ENCODE measurements around the gene SALL1. TPM values are rescaled to one million over a fixed set of nuclear protein-coding genes. Genes with fewer than 3 reads are reported as not detected.

SALL1 gene
- total RNA-seq, 1 experiment from 2014 or later = not detected

DNA sequence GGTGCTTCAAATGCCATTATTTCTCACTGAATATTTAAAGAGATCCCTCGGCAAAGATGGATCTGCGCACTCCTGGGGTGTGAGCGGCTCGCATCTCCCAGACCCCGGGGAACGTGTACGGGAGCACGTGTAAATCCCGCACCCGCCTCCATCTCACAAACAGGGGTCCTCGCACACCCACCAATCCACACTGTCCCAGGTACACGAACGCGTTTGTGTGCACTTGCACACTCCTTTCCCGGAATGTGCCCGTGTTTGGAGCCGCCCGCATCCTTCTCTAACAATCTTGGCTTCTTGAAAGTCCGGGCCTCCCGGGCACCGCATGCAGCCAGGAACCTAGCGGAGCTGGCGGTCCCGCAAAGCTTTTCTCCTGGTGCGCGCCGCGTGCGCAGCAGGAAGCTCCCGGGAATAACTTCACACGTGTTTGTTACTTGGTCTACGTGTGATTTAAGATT, 2.5 kb upstream of the SALL1 start:
- DNase-seq (ENCODE audit: low read depth, low spot score) (no peak), ATAC-seq (no peak)
- no peak overlapping the region for H3K4me3 ChIP-seq (replicated peaks in 1 of 2; ENCODE audit: low read depth in 1 of 2, low read length in 2 of 2)
- CTCF ChIA-PET = no interaction called here
- H3K27ac ChIP-seq (ENCODE audit: low read depth, low read length) = no peak overlapping the region
- H3K36me3 ChIP-seq (ENCODE audit: control insufficient read depth in 1 of 2, insufficient read depth in 2 of 2, low read length in 2 of 2) = no peaks in the 10 kb centered on the region
- no peak overlapping the region for H3K4me2 ChIP-seq (ENCODE audit: low read length)
- POLR2A ChIA-PET = no interaction called here
- intact Hi-C loops (cut with micrococcal nuclease) = no loop called here
- H3K9me3 ChIP-seq (ENCODE audit: control insufficient read depth in 1 of 2, insufficient read depth in 1 of 2, low read depth in 1 of 2, low read length in 2 of 2) = no peaks in the 10 kb centered on the region
- H2AFZ ChIP-seq (ENCODE audit: low read depth, low read length, poor library complexity, severe bottlenecking) = no peak overlapping the region
- H4K20me1 ChIP-seq (ENCODE audit: insufficient read depth) = no peaks in the 10 kb centered on the region
- no peak for TF ChIP-seq ZFX (IDR thresholded peaks at IDR 0.05)
- no peak for TF ChIP-seq SP1 (IDR thresholded peaks at IDR 0.05; ENCODE audit: low read depth)
- no peak for TF ChIP-seq TCF7L2 (IDR thresholded peaks at IDR 0.05; ENCODE audit: borderline replicate concordance, extremely low read depth, insufficient read depth, insufficient read length)
- TF ChIP-seq YY1 (IDR thresholded peaks at IDR 0.05; ENCODE audit: extremely low read depth, insufficient replicate concordance, low read depth, low read length) = no peak
- no peaks in the 10 kb centered on the region for H3K9me2 ChIP-seq (ENCODE audit: insufficient read depth)
- BruUV-seq (replicated peaks) = no TSS peak
- H3K79me2 ChIP-seq (ENCODE audit: insufficient read depth, low read length) = no peaks in the 10 kb centered on the region
- H3K4me1 ChIP-seq (ENCODE audit: control insufficient read depth in 1 of 2, insufficient read depth in 2 of 2, low read length in 2 of 2) = no peaks in the 10 kb centered on the region
- no peak overlapping the region for H3K9ac ChIP-seq (ENCODE audit: low read length)
- no peaks in the 10 kb centered on the region for H3K27me3 ChIP-seq (ENCODE audit: insufficient read depth, low read length)
- RAD21 ChIA-PET (ENCODE audit: low non-redundant PET in 1 of 2, low total read pairs in 2 of 2, uncharacterized antibody in 2 of 2, unreplicated experiment in 2 of 2) = no interaction called here

GRCh38 chr16:51152691-51153576, 1.9 kb upstream of the SALL1 start:
- no peak overlapping the region for H2AFZ ChIP-seq (ENCODE audit: low read depth, low read length, poor library complexity, severe bottlenecking)
- DNase-seq (ENCODE audit: low read depth, low spot score) (no peak), ATAC-seq (no peak)
- no peak overlapping the region for H3K9ac ChIP-seq (ENCODE audit: low read length)
- no peaks in the 10 kb centered on the region for H4K20me1 ChIP-seq (ENCODE audit: insufficient read depth)
- H3K4me3 ChIP-seq (replicated peaks in 1 of 2; ENCODE audit: low read depth in 1 of 2, low read length in 2 of 2) = no peak overlapping the region
- no peak overlapping the region for H3K27ac ChIP-seq (ENCODE audit: low read depth, low read length)
- H3K79me2 ChIP-seq (ENCODE audit: insufficient read depth, low read length) = no peaks in the 10 kb centered on the region
- H3K4me1 ChIP-seq (ENCODE audit: control insufficient read depth in 1 of 2, insufficient read depth in 2 of 2, low read length in 2 of 2) = no peaks in the 10 kb centered on the region
- ChIA-PET RAD21 (ENCODE audit: low non-redundant PET in 1 of 2, low total read pairs in 2 of 2, uncharacterized antibody in 2 of 2, unreplicated experiment in 2 of 2) (no interaction called here), CTCF (no interaction called here), POLR2A (no interaction called here)
- intact Hi-C loops (cut with micrococcal nuclease) = no loop called here
- no peaks in the 10 kb centered on the region for H3K9me2 ChIP-seq (ENCODE audit: insufficient read depth)
- H3K27me3 ChIP-seq (ENCODE audit: insufficient read depth, low read length) = no peaks in the 10 kb centered on the region
- H3K9me3 ChIP-seq (ENCODE audit: control insufficient read depth in 1 of 2, insufficient read depth in 1 of 2, low read depth in 1 of 2, low read length in 2 of 2) = no peaks in the 10 kb centered on the region
- H3K4me2 ChIP-seq (ENCODE audit: low read length) = no peak overlapping the region
- no TSS peak for BruUV-seq (replicated peaks)
- no peak for TF ChIP-seq TCF7L2 (IDR thresholded peaks at IDR 0.05; ENCODE audit: borderline replicate concordance, extremely low read depth, insufficient read depth, insufficient read length)
- TF ChIP-seq, protein P1, sequence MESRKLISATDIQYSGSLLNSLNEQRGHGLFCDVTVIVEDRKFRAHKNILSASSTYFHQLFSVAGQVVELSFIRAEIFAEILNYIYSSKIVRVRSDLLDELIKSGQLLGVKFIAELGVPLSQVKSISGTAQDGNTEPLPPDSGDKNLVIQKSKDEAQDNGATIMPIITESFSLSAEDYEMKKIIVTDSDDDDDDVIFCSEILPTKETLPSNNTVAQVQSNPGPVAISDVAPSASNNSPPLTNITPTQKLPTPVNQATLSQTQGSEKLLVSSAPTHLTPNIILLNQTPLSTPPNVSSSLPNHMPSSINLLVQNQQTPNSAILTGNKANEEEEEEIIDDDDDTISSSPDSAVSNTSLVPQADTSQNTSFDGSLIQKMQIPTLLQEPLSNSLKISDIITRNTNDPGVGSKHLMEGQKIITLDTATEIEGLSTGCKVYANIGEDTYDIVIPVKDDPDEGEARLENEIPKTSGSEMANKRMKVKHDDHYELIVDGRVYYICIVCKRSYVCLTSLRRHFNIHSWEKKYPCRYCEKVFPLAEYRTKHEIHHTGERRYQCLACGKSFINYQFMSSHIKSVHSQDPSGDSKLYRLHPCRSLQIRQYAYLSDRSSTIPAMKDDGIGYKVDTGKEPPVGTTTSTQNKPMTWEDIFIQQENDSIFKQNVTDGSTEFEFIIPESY (IDR thresholded peaks at IDR 0.05; ENCODE audit: extremely low read depth, insufficient replicate concordance, low read length) = no peak
- TF ChIP-seq RAD21 (IDR thresholded peaks at IDR 0.05; ENCODE audit: low read depth) = no peak
- no peak for TF ChIP-seq EGR1 (IDR thresholded peaks at IDR 0.05; ENCODE audit: low read depth)
- TF ChIP-seq ZNF274 (IDR thresholded peaks at IDR 0.05; ENCODE audit: low read depth, low read length) = no peak
- no peak for TF ChIP-seq SP1 (IDR thresholded peaks at IDR 0.05; ENCODE audit: low read depth)
- TF ChIP-seq MAX (IDR thresholded peaks at IDR 0.05) = no peak
- no peak for TF ChIP-seq ZFX (IDR thresholded peaks at IDR 0.05)
- no peak for TF ChIP-seq JUND (IDR thresholded peaks at IDR 0.05)
- no peak for TF ChIP-seq REST (IDR thresholded peaks at IDR 0.05; ENCODE audit: low read depth)
- TF ChIP-seq POLR2A (IDR thresholded peaks at IDR 0.05; ENCODE audit: borderline replicate concordance, extremely low read depth, insufficient read depth, insufficient read length) = no peak
- TF ChIP-seq EZH2phosphoT487 (IDR thresholded peaks at IDR 0.05; ENCODE audit: borderline replicate concordance) = no peak
- TF ChIP-seq SRF (IDR thresholded peaks at IDR 0.05; ENCODE audit: low read depth) = no peak
- no peaks in the 10 kb centered on the region for H3K36me3 ChIP-seq (ENCODE audit: control insufficient read depth in 1 of 2, insufficient read depth in 2 of 2, low read length in 2 of 2)
